Natural killer cell treated with Interleukin-12 subunit alpha and Interleukin-12 subunit beta and Interleukin-15 and Interleukin-18, amount 100 ng/mL, for 72 hours (primary cell): ENCODE results near the gene YAP1. TPM values are rescaled to one million over a fixed set of nuclear protein-coding genes. Genes with fewer than 3 reads are reported as not detected.
"Not testable (repeated sequence)": the region's sequence is repeated elsewhere in the genome, so short reads cannot be mapped to it uniquely, and the experiment has no call there.

Experiments used
- ATAC-seq, 2 donors: fragments of 150-1000 bp; cut with Tn5 transposase in 1 of 2; sonication (Bioruptor Pico), chemical (Tn5 transposase) in 1 of 2; 2 replicates each; pipeline ENCODE4 v1.10.0; 2021
- DNase-seq: peaks from one replicate; pipeline ENCODE4 v3.0.0; 2022; ENCODE audit warnings: low spot score
- H3K27ac Mint-ChIP-seq, 2 donors: 1 replicate in 1 of 2; 2 replicates in 1 of 2; pipeline ENCODE4 v1.8.0; 2022; ENCODE audit warnings: mixed read lengths in 2 of 2, mild to moderate bottlenecking in 1 of 2, moderate library complexity in 1 of 2
- H3K27me3 Mint-ChIP-seq, 2 donors: 1 replicate in 1 of 2; 2 replicates in 1 of 2; pipeline ENCODE4 v1.8.0; 2022; ENCODE audit warnings: mixed read lengths in 2 of 2
- H3K36me3 Mint-ChIP-seq: one replicate; pipeline ENCODE4 v1.8.0; 2022; ENCODE audit warnings: mixed read lengths
- H3K4me1 Mint-ChIP-seq, 2 donors: 1 replicate in 1 of 2; 2 replicates in 1 of 2; pipeline ENCODE4 v1.8.0; 2022; ENCODE audit warnings: low read depth in 2 of 2, mixed read lengths in 2 of 2, mild to moderate bottlenecking in 1 of 2
- H3K4me3 Mint-ChIP-seq: one replicate; pipeline ENCODE4 v1.8.0; 2022; ENCODE audit warnings: mixed read lengths
- H3K9me3 Mint-ChIP-seq: 2 replicates; pipeline ENCODE4 v1.8.0; 2022; ENCODE audit warnings: mixed read lengths
- total RNA-seq, 2 donors: library from RNA; stranded (reverse); gene quantifications; one replicate each; pipeline ENCODE4 v1.2.3, GENCODE V29; 2022

YAP1 gene
- total RNA-seq, 2 donors from 2014 or later = 0.56 TPM; not detected in 1

GRCh38 chr11:102187416-102188151, 77.3 kb downstream of the YAP1 start:
- no peaks in the 10 kb centered on the region for H3K36me3 Mint-ChIP-seq
- no peaks in the 10 kb centered on the region for H3K4me1 Mint-ChIP-seq
- H3K27ac Mint-ChIP-seq = no peak overlapping the region
- H3K27me3 Mint-ChIP-seq = peaks cover 8 to 22% of the 10 kb centered on the region in 2 donors
- no peak for ATAC-seq
- no peak for DNase-seq
- H3K4me3 Mint-ChIP-seq = no peak overlapping the region
- no peaks in the 10 kb centered on the region for H3K9me3 Mint-ChIP-seq

- no peak overlapping the region for H3K4me3 Mint-ChIP-seq
- no peaks in the 10 kb centered on the region for H3K4me1 Mint-ChIP-seq
- no peaks in the 10 kb centered on the region for H3K9me3 Mint-ChIP-seq
- no peak overlapping the region for H3K27ac Mint-ChIP-seq
- no peaks in the 10 kb centered on the region for H3K36me3 Mint-ChIP-seq
- H3K27me3 Mint-ChIP-seq = peaks cover 8 to 23% of the 10 kb centered on the region in 2 donors
- ATAC-seq (no peak), DNase-seq (no peak)
These were observed 78.2 kb downstream of the YAP1 start for GRCh38 chr11:102188488-102188887.

- ATAC-seq (no peak), DNase-seq (no peak)
- peaks cover 8 to 31% of the 10 kb centered on the region in 2 donors for H3K27me3 Mint-ChIP-seq
- no peaks in the 10 kb centered on the region for H3K4me1 Mint-ChIP-seq
- H3K4me3 Mint-ChIP-seq = no peak overlapping the region
- no peaks in the 10 kb centered on the region for H3K36me3 Mint-ChIP-seq
- no peaks in the 10 kb centered on the region for H3K9me3 Mint-ChIP-seq
- H3K27ac Mint-ChIP-seq = no peak overlapping the region
These were observed 81.6 kb downstream of the YAP1 start for GRCh38 chr11:102191832-102192231.

- Mint-ChIP-seq H3K9me3 (no peaks in the 10 kb centered on the region), H3K36me3 (no peaks in the 10 kb centered on the region), H3K4me1 (no peaks in the 10 kb centered on the region), H3K4me3 (no peak overlapping the region), H3K27ac (no peak overlapping the region), H3K27me3 (peaks cover 4 to 27% of the 10 kb centered on the region in 2 donors)
- no peak for DNase-seq
- no peak for ATAC-seq
These were observed 82.3 kb downstream of the YAP1 start for GRCh38 chr11:102192349-102193066.

GRCh38 chr11:102194257-102194656, 84.0 kb downstream of the YAP1 start:
- Mint-ChIP-seq H3K27ac (no peak overlapping the region), H3K9me3 (no peaks in the 10 kb centered on the region), H3K27me3 (peaks cover 4 to 34% of the 10 kb centered on the region in 2 donors), H3K4me3 (no peak overlapping the region), H3K4me1 (no peaks in the 10 kb centered on the region), H3K36me3 (no peaks in the 10 kb centered on the region)
- DNase-seq = no peak
- ATAC-seq = no peak

- ATAC-seq (no peak), DNase-seq (no peak)
- Mint-ChIP-seq H3K27me3 (peaks cover 4 to 34% of the 10 kb centered on the region in 2 donors), H3K27ac (no peak overlapping the region), H3K4me3 (no peak overlapping the region), H3K9me3 (no peaks in the 10 kb centered on the region), H3K36me3 (no peaks in the 10 kb centered on the region), H3K4me1 (no peaks in the 10 kb centered on the region)
These were observed 84.7 kb downstream of the YAP1 start for GRCh38 chr11:102194990-102195389.

GRCh38 chr11:102196351-102196750, 86.1 kb downstream of the YAP1 start:
- Mint-ChIP-seq H3K4me3 (no peak overlapping the region), H3K9me3 (no peaks in the 10 kb centered on the region), H3K4me1 (no peaks in the 10 kb centered on the region), H3K27ac (no peak overlapping the region), H3K27me3 (peaks cover 9 to 34% of the 10 kb centered on the region in 2 donors), H3K36me3 (no peaks in the 10 kb centered on the region)
- ATAC-seq = no peak
- DNase-seq = no peak

GRCh38 chr11:102196816-102197215, 86.6 kb downstream of the YAP1 start:
- H3K4me3 Mint-ChIP-seq = no peak overlapping the region
- no peak overlapping the region for H3K27ac Mint-ChIP-seq
- H3K27me3 Mint-ChIP-seq = peaks cover 9 to 34% of the 10 kb centered on the region in 2 donors
- no peaks in the 10 kb centered on the region for H3K36me3 Mint-ChIP-seq
- no peaks in the 10 kb centered on the region for H3K4me1 Mint-ChIP-seq
- no peak for ATAC-seq
- DNase-seq = no peak
- H3K9me3 Mint-ChIP-seq = no peaks in the 10 kb centered on the region

- no peak overlapping the region for H3K27ac Mint-ChIP-seq
- H3K4me1 Mint-ChIP-seq = no peaks in the 10 kb centered on the region
- no peaks in the 10 kb centered on the region for H3K9me3 Mint-ChIP-seq
- peaks cover 5 to 26% of the 10 kb centered on the region in 2 donors for H3K27me3 Mint-ChIP-seq
- no peaks in the 10 kb centered on the region for H3K36me3 Mint-ChIP-seq
- H3K4me3 Mint-ChIP-seq = no peak overlapping the region
- DNase-seq (no peak), ATAC-seq (no peak)
These were observed 87.5 kb downstream of the YAP1 start for GRCh38 chr11:102197670-102198139.

GRCh38 chr11:102199673-102200072, 89.4 kb downstream of the YAP1 start:
- no peaks in the 10 kb centered on the region for H3K4me1 Mint-ChIP-seq
- H3K27me3 Mint-ChIP-seq = peaks cover 7 to 26% of the 10 kb centered on the region in 2 donors
- no peaks in the 10 kb centered on the region for H3K9me3 Mint-ChIP-seq
- no peak overlapping the region for H3K4me3 Mint-ChIP-seq
- H3K27ac Mint-ChIP-seq = no peak overlapping the region
- DNase-seq (no peak), ATAC-seq (no peak)
- no peaks in the 10 kb centered on the region for H3K36me3 Mint-ChIP-seq

GRCh38 chr11:102200325-102200724, 90.1 kb downstream of the YAP1 start:
- not testable (repeated sequence) for H3K36me3 Mint-ChIP-seq, H3K4me1 Mint-ChIP-seq, ATAC-seq, H3K9me3 Mint-ChIP-seq, H3K4me3 Mint-ChIP-seq, DNase-seq, H3K27ac Mint-ChIP-seq
- H3K27me3 Mint-ChIP-seq = peaks cover 7 to 22% of the 10 kb centered on the region in 2 donors

- no peak overlapping the region for H3K4me3 Mint-ChIP-seq
- no peaks in the 10 kb centered on the region for H3K36me3 Mint-ChIP-seq
These were observed 91.5 kb downstream of the YAP1 start for GRCh38 chr11:102201776-102202175.

GRCh38 chr11:102202972-102203371, 92.7 kb downstream of the YAP1 start:
- DNase-seq (no peak), ATAC-seq (no peak)
- no peaks in the 10 kb centered on the region for H3K4me1 Mint-ChIP-seq
- peaks cover 8 to 10% of the 10 kb centered on the region in 2 donors for H3K27me3 Mint-ChIP-seq
- H3K9me3 Mint-ChIP-seq = no peaks in the 10 kb centered on the region
- H3K36me3 Mint-ChIP-seq = no peaks in the 10 kb centered on the region
- H3K27ac Mint-ChIP-seq = no peak overlapping the region
- no peak overlapping the region for H3K4me3 Mint-ChIP-seq

More at GRCh38 chr11:102201776-102202175, 91.5 kb downstream of the YAP1 start:
- ATAC-seq (no peak), DNase-seq (no peak)
- H3K27me3 Mint-ChIP-seq = peaks cover 10 to 11% of the 10 kb centered on the region in 2 donors
- no peaks in the 10 kb centered on the region for H3K9me3 Mint-ChIP-seq
- H3K4me1 Mint-ChIP-seq = no peaks in the 10 kb centered on the region
- H3K27ac Mint-ChIP-seq = no peak overlapping the region

- Mint-ChIP-seq H3K27ac (no peak overlapping the region), H3K4me3 (no peak overlapping the region), H3K4me1 (no peaks in the 10 kb centered on the region), H3K36me3 (no peaks in the 10 kb centered on the region), H3K27me3 (peaks cover under 1 to 10% of the 10 kb centered on the region in 2 donors), H3K9me3 (no peaks in the 10 kb centered on the region)
- DNase-seq (no peak), ATAC-seq (no peak)
These were observed 93.9 kb downstream of the YAP1 start for GRCh38 chr11:102204174-102204573.
